Neural progenitor cell (in vitro differentiated cells): ENCODE results near the gene CHI3L1. TPM values are rescaled to one million over a fixed set of nuclear protein-coding genes. Genes with fewer than 3 reads are reported as not detected.

Experiments
- DNase-seq: peaks from one replicate; pipeline ENCODE4 v3.0.0-alpha.2; 2016; ENCODE audit warnings: low spot score
- H2AFZ ChIP-seq: fragments of 200-600 bp; sonication (generic); replicated peaks from 2 replicates; pipeline ENCODE4 v1.6.1; 2016; ENCODE audit warnings: antibody characterized with exemption
- H3F3A ChIP-seq: fragments of 200-600 bp; sonication (generic); 2 replicates; pipeline ENCODE4 v1.6.1; 2016; ENCODE audit warnings: antibody characterized with exemption, low read depth
- H3K27ac ChIP-seq: fragments of 200-600 bp; sonication (generic); 2 replicates; pipeline ENCODE4 v1.5.1; 2016; ENCODE audit warnings: mild to moderate bottlenecking
- H3K27me3 ChIP-seq: fragments of 200-600 bp; sonication (generic); 2 replicates; pipeline ENCODE4 v1.6.1; 2016; ENCODE audit warnings: mild to moderate bottlenecking, moderate library complexity
- H3K36me3 ChIP-seq: fragments of 200-600 bp; sonication (generic); 2 replicates; pipeline ENCODE4 v1.5.1; 2016
- H3K4me1 ChIP-seq: fragments of 200-600 bp; sonication (generic); 2 replicates; pipeline ENCODE4 v1.6.1; 2016; ENCODE audit warnings: mixed run types
- H3K4me2 ChIP-seq: fragments of 200-600 bp; sonication (generic); 2 replicates; pipeline ENCODE4 v1.6.1; 2016
- H3K4me3 ChIP-seq: fragments of 200-600 bp; sonication (generic); 2 replicates; pipeline ENCODE4 v1.5.1; 2016
- H3K79me2 ChIP-seq: fragments of 200-600 bp; sonication (generic); 2 replicates; pipeline ENCODE4 v1.6.1; 2016; ENCODE audit warnings: low read depth
- H3K9ac ChIP-seq: fragments of 200-600 bp; sonication (generic); 2 replicates; pipeline ENCODE4 v1.6.1; 2016
- H3K9me3 ChIP-seq: fragments of 200-600 bp; sonication (generic); 2 replicates; pipeline ENCODE4 v1.5.1; 2016; ENCODE audit warnings: low read depth
- H4K20me1 ChIP-seq: fragments of 200-600 bp; sonication (generic); 2 replicates; pipeline ENCODE4 v1.6.1; 2016; ENCODE audit warnings: low read depth
- H3K27ac Mint-ChIP-seq: 3 replicates; pipeline ENCODE4 v1.8.0; 2021; ENCODE audit warnings: mixed read lengths
- H3K27me3 Mint-ChIP-seq: 2 replicates; pipeline ENCODE4 v1.8.0; 2022; ENCODE audit warnings: low read depth, mild to moderate bottlenecking, inconsistent platforms, moderate library complexity, mixed read lengths; ENCODE audit not compliant: insufficient read depth
- H3K36me3 Mint-ChIP-seq: 3 replicates; pipeline ENCODE4 v1.8.0; 2021; ENCODE audit warnings: mixed read lengths
- H3K4me1 Mint-ChIP-seq: 3 replicates; pipeline ENCODE4 v1.8.0; 2021; ENCODE audit warnings: mixed read lengths
- H3K4me3 Mint-ChIP-seq: 3 replicates; pipeline ENCODE4 v1.8.0; 2021; ENCODE audit warnings: mild to moderate bottlenecking, moderate library complexity, mixed read lengths
- H3K9me3 Mint-ChIP-seq: 3 replicates; pipeline ENCODE4 v1.8.0; 2020; ENCODE audit warnings: mixed read lengths
- CTCF ChIP-seq: fragments of 200-600 bp; sonication (generic); IDR thresholded peaks from 2 replicates; pipeline ENCODE4 v1.5.1; 2017; ENCODE audit warnings: antibody characterized with exemption, mild to moderate bottlenecking
- EZH2 ChIP-seq: fragments of 200-600 bp; sonication (generic); IDR thresholded peaks from 2 replicates; pipeline ENCODE4 v1.6.1; 2017; ENCODE audit warnings: antibody characterized with exemption, mild to moderate bottlenecking, moderate library complexity
- EZH2phosphoT487 ChIP-seq: fragments of 200-600 bp; sonication (generic); IDR thresholded peaks from 2 replicates; pipeline ENCODE4 v1.6.1; 2017; ENCODE audit warnings: antibody characterized with exemption
- total RNA-seq: library from RNA; depleted of rRNA; stranded (reverse); fragments of >200 nt; gene quantifications from 2 replicates; pipeline ENCODE4 v1.2.3, GENCODE V29; 2015; ENCODE audit warnings: low replicate concordance

CHI3L1 gene
- total RNA-seq, 1 donor from 2014 or later, result 0.95 TPM

GRCh38 chr1:203179667-203180005 lies 6.9 kb downstream of the CHI3L1 start:
- Histone ChIP-seq H3K4me2 (no peak overlapping the region), H3K27me3 (no peaks in the 10 kb centered on the region), H3K4me1 (peaks cover 47% of the 10 kb centered on the region), H2AFZ (no peak overlapping the region), H4K20me1 (no peaks in the 10 kb centered on the region), H3K27ac (no peak overlapping the region), H3K9ac (no peak overlapping the region), H3K36me3 (no peaks in the 10 kb centered on the region), H3K4me3 (no peak overlapping the region), H3K9me3 (no peaks in the 10 kb centered on the region), H3F3A (peaks cover 34% of the 10 kb centered on the region), H3K79me2 (no peaks in the 10 kb centered on the region)
- H3K4me3 Mint-ChIP-seq, result no peak overlapping the region
- DNase-seq, result peak; percentile 18
- H3K9me3 Mint-ChIP-seq, result no peaks in the 10 kb centered on the region
- H3K36me3 Mint-ChIP-seq, result no peaks in the 10 kb centered on the region
- peaks cover 12% of the 10 kb centered on the region for H3K27me3 Mint-ChIP-seq
- H3K27ac Mint-ChIP-seq, result peak overlapping the region; percentile 70
- TF ChIP-seq EZH2 (no peak), EZH2phosphoT487 (no peak), CTCF (no peak)
- peaks cover 55% of the 10 kb centered on the region for H3K4me1 Mint-ChIP-seq

DNA sequence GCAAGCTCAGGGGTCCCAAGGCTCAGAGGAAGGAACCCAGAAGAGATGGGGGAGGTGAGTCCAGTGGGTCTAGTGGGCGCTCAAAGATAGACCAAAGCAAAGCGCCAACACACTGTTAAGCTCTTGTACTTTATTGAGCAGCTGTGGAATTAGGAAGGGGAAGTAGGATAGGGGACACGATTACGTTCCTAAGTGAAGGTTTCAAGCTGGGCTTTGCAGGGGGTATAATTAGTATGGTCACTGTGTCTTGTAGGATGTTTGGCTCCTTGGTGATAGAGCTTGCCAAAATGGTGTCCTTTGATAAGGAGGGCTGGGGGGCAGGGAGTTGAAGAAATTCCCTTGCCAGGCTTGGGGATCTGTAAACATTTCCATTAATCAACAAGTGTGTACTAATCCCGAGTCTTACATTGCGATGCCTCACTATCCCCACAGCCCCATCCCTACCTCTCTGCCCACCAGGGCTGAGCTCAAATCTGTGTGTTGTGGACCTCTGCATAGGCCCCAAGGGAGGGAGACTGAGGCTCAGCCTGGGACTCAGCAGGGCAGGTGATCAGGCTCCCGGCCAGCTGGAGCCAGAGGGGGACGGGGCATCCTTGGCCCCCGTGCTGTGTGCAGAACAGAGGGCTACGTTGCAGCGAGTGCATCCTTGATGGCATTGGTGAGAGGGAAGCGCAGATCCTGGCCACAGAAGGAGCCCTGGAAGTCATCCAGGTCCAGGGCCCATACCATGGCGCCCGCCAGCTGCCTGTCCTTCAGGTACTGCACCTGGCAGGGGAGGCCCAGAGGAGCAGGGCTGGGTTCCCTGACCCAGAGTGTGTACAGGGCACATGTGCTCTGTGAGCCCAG lies 7.5 kb downstream of the CHI3L1 start:
- peaks cover 12% of the 10 kb centered on the region for H3K27me3 Mint-ChIP-seq

GRCh38 chr1:203178083-203178482 lies 8.4 kb downstream of the CHI3L1 start:
- H3K27ac ChIP-seq, result peak overlapping the region; percentile 71
- H3K9ac ChIP-seq, result no peak overlapping the region
- no peaks in the 10 kb centered on the region for H3K79me2 ChIP-seq
- H4K20me1 ChIP-seq, result no peaks in the 10 kb centered on the region
- H3K4me3 Mint-ChIP-seq, result peak overlapping the region; percentile 42
- H3K27me3 Mint-ChIP-seq, result peaks cover 12% of the 10 kb centered on the region
- DNase-seq, result peak; percentile 89
- peaks cover 64% of the 10 kb centered on the region for H3K4me1 Mint-ChIP-seq
- no peak overlapping the region for H3K4me3 ChIP-seq
- H3K9me3 Mint-ChIP-seq, result no peaks in the 10 kb centered on the region
- H3K27ac Mint-ChIP-seq, result peak overlapping the region; percentile 95
- no peak for TF ChIP-seq EZH2phosphoT487
- peaks cover 47% of the 10 kb centered on the region for H3K4me1 ChIP-seq
- H3K9me3 ChIP-seq, result no peaks in the 10 kb centered on the region
- no peaks in the 10 kb centered on the region for H3K36me3 ChIP-seq
- H3K4me2 ChIP-seq, result peak overlapping the region; percentile 46
- H3F3A ChIP-seq, result peaks cover 34% of the 10 kb centered on the region
- H3K36me3 Mint-ChIP-seq, result no peaks in the 10 kb centered on the region
- no peaks in the 10 kb centered on the region for H3K27me3 ChIP-seq
- no peak overlapping the region for H2AFZ ChIP-seq

More for the DNA sequence above, 7.5 kb downstream of the CHI3L1 start:
- H3K9ac ChIP-seq, result no peak overlapping the region
- peak overlapping the region; percentile 39 for H3K27ac ChIP-seq
- no peaks in the 10 kb centered on the region for H3K36me3 ChIP-seq
- no peaks in the 10 kb centered on the region for H3K27me3 ChIP-seq
- H3K79me2 ChIP-seq, result no peaks in the 10 kb centered on the region
- H3K36me3 Mint-ChIP-seq, result no peaks in the 10 kb centered on the region
- H2AFZ ChIP-seq, result no peak overlapping the region
- no peaks in the 10 kb centered on the region for H4K20me1 ChIP-seq
- TF ChIP-seq EZH2, result no peak
- no peak for TF ChIP-seq EZH2phosphoT487
- peak overlapping the region; percentile 46 for H3K4me2 ChIP-seq
- peaks cover 47% of the 10 kb centered on the region for H3K4me1 ChIP-seq
- H3K9me3 Mint-ChIP-seq, result no peaks in the 10 kb centered on the region
- peaks cover 34% of the 10 kb centered on the region for H3F3A ChIP-seq
- peak; percentile 48 for DNase-seq
- no peaks in the 10 kb centered on the region for H3K9me3 ChIP-seq
- H3K27ac Mint-ChIP-seq, result peak overlapping the region; percentile 95
- no peak overlapping the region for H3K4me3 ChIP-seq
- peaks cover 58% of the 10 kb centered on the region for H3K4me1 Mint-ChIP-seq
- no peak overlapping the region for H3K4me3 Mint-ChIP-seq

DNA sequence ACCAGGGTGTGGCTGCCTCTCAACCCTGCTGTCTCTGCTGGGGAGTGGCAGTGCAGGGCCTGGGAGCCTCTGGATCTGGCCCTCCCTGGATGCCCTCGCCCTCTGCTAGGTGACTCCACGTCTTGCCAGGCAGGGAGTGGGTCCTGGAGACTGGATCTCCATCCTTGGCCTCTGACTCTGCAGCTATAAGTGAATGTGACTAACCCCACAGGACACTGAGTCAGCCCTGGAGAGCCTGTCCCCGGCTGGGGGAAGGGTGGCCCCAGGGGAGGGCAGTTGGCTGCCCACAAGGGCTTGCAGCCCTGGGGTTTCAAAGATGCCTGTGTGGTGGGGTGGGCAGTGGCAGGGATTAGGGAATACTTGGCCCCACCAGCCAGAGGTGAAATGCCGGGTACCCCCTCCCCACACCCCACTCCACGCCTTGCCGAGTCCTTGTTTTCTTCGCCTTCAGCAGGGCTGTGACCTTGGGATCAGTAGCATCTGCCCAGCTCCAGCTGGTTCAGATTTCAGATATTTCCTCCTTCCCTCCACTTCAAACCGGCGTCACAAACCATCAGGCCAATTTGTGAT lies 8.9 kb downstream of the CHI3L1 start:
- TF ChIP-seq EZH2 (no peak), CTCF (no peak), EZH2phosphoT487 (no peak)
- Histone ChIP-seq H3K4me1 (peaks cover 50% of the 10 kb centered on the region), H3K36me3 (no peaks in the 10 kb centered on the region), H3K9ac (no peak overlapping the region), H2AFZ (no peak overlapping the region), H3K4me2 (peak overlapping the region; percentile 46), H3K27me3 (no peaks in the 10 kb centered on the region), H4K20me1 (no peaks in the 10 kb centered on the region), H3F3A (peaks cover 33% of the 10 kb centered on the region), H3K27ac (peak overlapping the region; percentile 71), H3K79me2 (no peaks in the 10 kb centered on the region), H3K9me3 (no peaks in the 10 kb centered on the region), H3K4me3 (no peak overlapping the region)
- peak overlapping the region; percentile 42 for H3K4me3 Mint-ChIP-seq
- H3K27me3 Mint-ChIP-seq, result peaks cover 12% of the 10 kb centered on the region
- peak; percentile 42 for DNase-seq
- H3K36me3 Mint-ChIP-seq, result no peaks in the 10 kb centered on the region
- peaks cover 60% of the 10 kb centered on the region for H3K4me1 Mint-ChIP-seq
- no peaks in the 10 kb centered on the region for H3K9me3 Mint-ChIP-seq
- H3K27ac Mint-ChIP-seq, result peak overlapping the region; percentile 95
